CD14-positive monocyte (primary cell): Measurements from ENCODE around the gene AGGF1. TPM values are rescaled to one million over a fixed set of nuclear protein-coding genes. Genes with fewer than 3 reads are reported as not detected.
A peak's percentile ranks its signal among the peaks of the same experiment; 100 is the strongest.

Experiments used
- DNase-seq, 3 donors: peaks; one replicate each; pipeline ENCODE4 v3.0.0-alpha.2; 2011 to 2022
- H2AFZ ChIP-seq: 2 replicates; pipeline ENCODE4 v1.6.0; 2012; ENCODE audit warnings: mild to moderate bottlenecking, low read depth, low read length, inconsistent platforms; ENCODE audit not compliant: insufficient read depth, poor library complexity, severe bottlenecking
- H3K27ac ChIP-seq, 2 donors: 1 replicate in 1 of 2; 2 replicates in 1 of 2; pipeline ENCODE4 v1.5.1; 2012 to 2013; ENCODE audit warnings: low read length in 2 of 2, control low read depth in 1 of 2, inconsistent platforms in 1 of 2, low read depth in 1 of 2, mild to moderate bottlenecking in 1 of 2
- H3K27me3 ChIP-seq, 2 donors: one replicate each; pipeline versions ENCODE4 v1.6.0 to v1.6.1; 2011 to 2013; ENCODE audit warnings: low read length in 2 of 2; ENCODE audit not compliant: control insufficient read depth in 2 of 2, insufficient read depth in 2 of 2
- H3K36me3 ChIP-seq, 2 donors: replicated peaks in 1 of 2; 1 replicate in 1 of 2; 2 replicates in 1 of 2; pipeline versions ENCODE4 v1.5.1 to v1.6.1; 2012 to 2013; ENCODE audit warnings: low read length in 2 of 2, control low read depth in 1 of 2, inconsistent platforms in 1 of 2, mild to moderate bottlenecking in 1 of 2; ENCODE audit not compliant: insufficient read depth in 2 of 2, control insufficient read depth in 1 of 2
- H3K4me1 ChIP-seq, 2 donors: 1 replicate in 1 of 2; 2 replicates in 1 of 2; pipeline versions ENCODE4 v1.5.1 to v1.6.1; 2012 to 2013; ENCODE audit warnings: low read length in 2 of 2, control low read depth in 1 of 2, inconsistent platforms in 1 of 2, mild to moderate bottlenecking in 1 of 2, moderate library complexity in 1 of 2; ENCODE audit not compliant: insufficient read depth in 2 of 2, control insufficient read depth in 1 of 2
- H3K4me2 ChIP-seq: replicated peaks from 2 replicates; pipeline ENCODE3; 2012; ENCODE audit warnings: low read length, moderate library complexity, mild to moderate bottlenecking; ENCODE audit not compliant: poor library complexity, severe bottlenecking; ENCODE audit errors: extremely low read depth
- H3K4me3 ChIP-seq, 3 experiments: fragments of 200-600 bp in 1 of 3; sonication (generic) in 1 of 3; replicated peaks in 1 of 3; 1 replicate in 2 of 3; 2 replicates in 1 of 3; pipeline ENCODE4 v1.5.1; 2011 to 2013; ENCODE audit warnings: low read length in 3 of 3, mild to moderate bottlenecking in 3 of 3, control low read depth in 2 of 3, low read depth in 2 of 3, inconsistent platforms in 1 of 3, moderate library complexity in 1 of 3
- H3K79me2 ChIP-seq: 2 replicates; pipeline ENCODE4 v1.6.0; 2012; ENCODE audit warnings: mild to moderate bottlenecking, control low read depth, inconsistent platforms, low read length, moderate library complexity; ENCODE audit not compliant: insufficient read depth
- H3K9ac ChIP-seq: 2 replicates; pipeline ENCODE4 v1.6.0; 2017; ENCODE audit warnings: low read length, mild to moderate bottlenecking; ENCODE audit not compliant: insufficient read depth, poor library complexity, severe bottlenecking
- H3K9me3 ChIP-seq, 2 donors: replicated peaks in 1 of 2; 1 replicate in 1 of 2; 2 replicates in 1 of 2; pipeline versions ENCODE4 v1.5.1 to v1.6.1; 2012 to 2013; ENCODE audit warnings: low read length in 2 of 2, control low read depth in 1 of 2; ENCODE audit not compliant: control insufficient read depth in 1 of 2, insufficient read depth in 1 of 2
- H4K20me1 ChIP-seq: 2 replicates; pipeline ENCODE4 v1.6.0; 2012; ENCODE audit warnings: mild to moderate bottlenecking, low read length, control low read depth, moderate library complexity; ENCODE audit not compliant: insufficient read depth
- H3K27ac Mint-ChIP-seq, 7 donors: one replicate each; pipeline ENCODE4 v1.8.0; 2020; ENCODE audit warnings: mild to moderate bottlenecking in 7 of 7, mixed read lengths in 7 of 7, moderate library complexity in 6 of 7, inconsistent platforms in 2 of 7
- H3K27me3 Mint-ChIP-seq, 3 donors: one replicate each; pipeline ENCODE4 v1.8.0; 2021 to 2022; ENCODE audit warnings: low read depth in 3 of 3, mild to moderate bottlenecking in 3 of 3, mixed read lengths in 3 of 3, moderate library complexity in 3 of 3, inconsistent platforms in 1 of 3
- H3K36me3 Mint-ChIP-seq, 2 donors: one replicate each; pipeline ENCODE4 v1.8.0; 2020; ENCODE audit warnings: mixed read lengths in 2 of 2, inconsistent platforms in 1 of 2, mild to moderate bottlenecking in 1 of 2
- H3K4me1 Mint-ChIP-seq: one replicate; pipeline ENCODE4 v1.8.0; 2020; ENCODE audit warnings: mild to moderate bottlenecking, mixed read lengths
- H3K4me3 Mint-ChIP-seq, 2 donors: one replicate each; pipeline ENCODE4 v1.8.0; 2020; ENCODE audit warnings: mild to moderate bottlenecking in 2 of 2, mixed read lengths in 2 of 2, moderate library complexity in 1 of 2
- H3K9me3 Mint-ChIP-seq, 7 donors: one replicate each; pipeline ENCODE4 v1.8.0; 2020 to 2022; ENCODE audit warnings: mixed read lengths in 7 of 7, mild to moderate bottlenecking in 6 of 7, moderate library complexity in 6 of 7, inconsistent platforms in 2 of 7
- CTCF ChIP-seq: fragments of 200-600 bp; IDR thresholded peaks from one replicate; pipeline ENCODE4 v1.8.0; 2022; ENCODE audit warnings: antibody characterized with exemption, mild to moderate bottlenecking
- WGBS: methylation state at CpG from one replicate; pipeline ENCODE4 v1.1.5; 2013; ENCODE audit warnings: missing lambda C conversion rate; ENCODE audit not compliant: insufficient coverage; 5-methylcytosine and 5-hydroxymethylcytosine counted together
- intact Hi-C, 2 donors: fragments of 100-400 bp; cut with micrococcal nuclease; formaldehyde crosslinking; loops; one replicate each; pipeline versions ENCODE4 v1.15.0 to v1.15.1; 2023
- polyA plus RNA-seq, 3 donors: library from polyadenylated mRNA; depleted of rRNA in 1 of 3; unstranded in 2 of 3; stranded (reverse) in 1 of 3; fragments of 300-500 nt in 2 of 3; fragments of >200 nt in 1 of 3; fragmentation: Illumina TruSeq in 2 of 3; gene quantifications; 1 replicate in 2 of 3; 2 replicates in 1 of 3; pipeline ENCODE4 v1.2.3, GENCODE V29; 2012 to 2021

Gene AGGF1
- polyA plus RNA-seq, 3 donors: 8.0 to 21.9 (median 13.0) TPM

- H3K27ac ChIP-seq: no peak overlapping the region
- Mint-ChIP-seq H3K27me3 (peaks cover 0 to 3% (median 0%) of the 10 kb centered on the region in 3 donors), H3K9me3 (peaks cover 14 to 22% (median 18%) of the 10 kb centered on the region in 7 donors), H3K27ac (peak overlapping the region in 1 of 7 donors; percentile 26), H3K4me1 (peaks cover 22% of the 10 kb centered on the region), H3K36me3 (peaks cover 31 to 44% of the 10 kb centered on the region in 2 donors), H3K4me3 (no peak overlapping the region)
- H3K27me3 ChIP-seq: no peaks in the 10 kb centered on the region
- no peak overlapping the region for H2AFZ ChIP-seq
- peaks cover 12 to 13% of the 10 kb centered on the region in 2 donors for H3K9me3 ChIP-seq
- WGBS: 100% methylated on average over 3 of the region's 5 CpGs
- no peak overlapping the region for H3K4me2 ChIP-seq
- no peak for DNase-seq
- H4K20me1 ChIP-seq: peaks cover 14% of the 10 kb centered on the region
- no peak overlapping the region for H3K4me3 ChIP-seq
- no peak for TF ChIP-seq CTCF
- intact Hi-C loops: no loop called here
- no peak overlapping the region for H3K9ac ChIP-seq
- peaks cover 37 to 42% of the 10 kb centered on the region in 2 donors for H3K36me3 ChIP-seq
- peaks cover 15 to 19% of the 10 kb centered on the region in 2 donors for H3K4me1 ChIP-seq
- H3K79me2 ChIP-seq: peaks cover 39% of the 10 kb centered on the region
Observed at GRCh38 chr5:77033338-77033737, 3.1 kb downstream of the AGGF1 start.

GRCh38 chr5:77035950-77036349, 5.7 kb downstream of the AGGF1 start:
- H3K4me1 Mint-ChIP-seq: peaks cover 13% of the 10 kb centered on the region
- H3K27ac ChIP-seq: no peak overlapping the region
- H3K4me3 Mint-ChIP-seq: no peak overlapping the region
- DNase-seq: no peak
- H3K36me3 Mint-ChIP-seq: peaks cover 53 to 63% of the 10 kb centered on the region in 2 donors
- no peak overlapping the region for H3K4me2 ChIP-seq
- peaks cover 9 to 10% of the 10 kb centered on the region in 2 donors for H3K4me1 ChIP-seq
- no peak overlapping the region for H2AFZ ChIP-seq
- H4K20me1 ChIP-seq: peaks cover 19% of the 10 kb centered on the region
- peaks cover 0 to 2% (median 0%) of the 10 kb centered on the region in 7 donors for H3K9me3 Mint-ChIP-seq
- no peaks in the 10 kb centered on the region for H3K27me3 ChIP-seq
- peak overlapping the region in 1 of 7 donors; percentile 26 for H3K27ac Mint-ChIP-seq
- H3K36me3 ChIP-seq: peaks cover 55 to 68% of the 10 kb centered on the region in 2 donors
- H3K79me2 ChIP-seq: peaks cover 28% of the 10 kb centered on the region
- peaks cover 0 to 3% (median 0%) of the 10 kb centered on the region in 3 donors for H3K27me3 Mint-ChIP-seq
- WGBS: no CpG with 5 or more reads among the region's 1 CpG
- TF ChIP-seq CTCF: no peak
- intact Hi-C loops: no loop called here
- no peak overlapping the region for H3K9ac ChIP-seq
- no peaks in the 10 kb centered on the region for H3K9me3 ChIP-seq
- H3K4me3 ChIP-seq: no peak overlapping the region
